Measurements from ENCODE around the gene IGSF5. TPM values are rescaled to one million over a fixed set of nuclear protein-coding genes. Genes with fewer than 3 reads are reported as not detected.

The IGSF5 gene
- total and polyA plus RNA-seq, 4 donors: 0.03 to 0.08 TPM; not detected in 2

DNA sequence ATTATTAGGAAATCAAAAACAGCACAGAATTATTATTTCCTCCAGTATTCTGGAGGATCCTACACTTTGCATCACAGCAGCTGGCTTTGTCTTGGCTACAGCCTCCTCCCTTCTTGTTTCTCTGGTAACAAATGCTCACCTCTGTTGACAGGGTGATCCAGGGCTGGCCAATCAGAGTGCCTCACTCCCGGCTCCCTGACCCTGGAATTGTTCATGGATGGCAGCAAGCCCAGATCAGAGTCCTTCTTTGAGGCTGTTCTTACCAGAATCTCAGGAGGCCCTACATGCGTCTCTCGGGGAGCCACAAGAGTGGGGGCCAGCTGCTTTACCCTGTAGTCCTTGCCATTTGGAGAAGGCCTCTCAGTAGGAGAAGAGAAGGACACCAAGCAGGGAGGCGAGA, 48.4 kb upstream of the IGSF5 start:
- TF ChIP-seq, protein P1, sequence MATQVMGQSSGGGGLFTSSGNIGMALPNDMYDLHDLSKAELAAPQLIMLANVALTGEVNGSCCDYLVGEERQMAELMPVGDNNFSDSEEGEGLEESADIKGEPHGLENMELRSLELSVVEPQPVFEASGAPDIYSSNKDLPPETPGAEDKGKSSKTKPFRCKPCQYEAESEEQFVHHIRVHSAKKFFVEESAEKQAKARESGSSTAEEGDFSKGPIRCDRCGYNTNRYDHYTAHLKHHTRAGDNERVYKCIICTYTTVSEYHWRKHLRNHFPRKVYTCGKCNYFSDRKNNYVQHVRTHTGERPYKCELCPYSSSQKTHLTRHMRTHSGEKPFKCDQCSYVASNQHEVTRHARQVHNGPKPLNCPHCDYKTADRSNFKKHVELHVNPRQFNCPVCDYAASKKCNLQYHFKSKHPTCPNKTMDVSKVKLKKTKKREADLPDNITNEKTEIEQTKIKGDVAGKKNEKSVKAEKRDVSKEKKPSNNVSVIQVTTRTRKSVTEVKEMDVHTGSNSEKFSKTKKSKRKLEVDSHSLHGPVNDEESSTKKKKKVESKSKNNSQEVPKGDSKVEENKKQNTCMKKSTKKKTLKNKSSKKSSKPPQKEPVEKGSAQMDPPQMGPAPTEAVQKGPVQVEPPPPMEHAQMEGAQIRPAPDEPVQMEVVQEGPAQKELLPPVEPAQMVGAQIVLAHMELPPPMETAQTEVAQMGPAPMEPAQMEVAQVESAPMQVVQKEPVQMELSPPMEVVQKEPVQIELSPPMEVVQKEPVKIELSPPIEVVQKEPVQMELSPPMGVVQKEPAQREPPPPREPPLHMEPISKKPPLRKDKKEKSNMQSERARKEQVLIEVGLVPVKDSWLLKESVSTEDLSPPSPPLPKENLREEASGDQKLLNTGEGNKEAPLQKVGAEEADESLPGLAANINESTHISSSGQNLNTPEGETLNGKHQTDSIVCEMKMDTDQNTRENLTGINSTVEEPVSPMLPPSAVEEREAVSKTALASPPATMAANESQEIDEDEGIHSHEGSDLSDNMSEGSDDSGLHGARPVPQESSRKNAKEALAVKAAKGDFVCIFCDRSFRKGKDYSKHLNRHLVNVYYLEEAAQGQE (IDR thresholded peaks at IDR 0.05): no peak
- TF ChIP-seq, protein P2, sequence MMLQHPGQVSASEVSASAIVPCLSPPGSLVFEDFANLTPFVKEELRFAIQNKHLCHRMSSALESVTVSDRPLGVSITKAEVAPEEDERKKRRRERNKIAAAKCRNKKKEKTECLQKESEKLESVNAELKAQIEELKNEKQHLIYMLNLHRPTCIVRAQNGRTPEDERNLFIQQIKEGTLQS (IDR thresholded peaks at IDR 0.05): no peak
- no peak for TF ChIP-seq YY1 (IDR thresholded peaks at IDR 0.05)
- TF ChIP-seq, protein P3, sequence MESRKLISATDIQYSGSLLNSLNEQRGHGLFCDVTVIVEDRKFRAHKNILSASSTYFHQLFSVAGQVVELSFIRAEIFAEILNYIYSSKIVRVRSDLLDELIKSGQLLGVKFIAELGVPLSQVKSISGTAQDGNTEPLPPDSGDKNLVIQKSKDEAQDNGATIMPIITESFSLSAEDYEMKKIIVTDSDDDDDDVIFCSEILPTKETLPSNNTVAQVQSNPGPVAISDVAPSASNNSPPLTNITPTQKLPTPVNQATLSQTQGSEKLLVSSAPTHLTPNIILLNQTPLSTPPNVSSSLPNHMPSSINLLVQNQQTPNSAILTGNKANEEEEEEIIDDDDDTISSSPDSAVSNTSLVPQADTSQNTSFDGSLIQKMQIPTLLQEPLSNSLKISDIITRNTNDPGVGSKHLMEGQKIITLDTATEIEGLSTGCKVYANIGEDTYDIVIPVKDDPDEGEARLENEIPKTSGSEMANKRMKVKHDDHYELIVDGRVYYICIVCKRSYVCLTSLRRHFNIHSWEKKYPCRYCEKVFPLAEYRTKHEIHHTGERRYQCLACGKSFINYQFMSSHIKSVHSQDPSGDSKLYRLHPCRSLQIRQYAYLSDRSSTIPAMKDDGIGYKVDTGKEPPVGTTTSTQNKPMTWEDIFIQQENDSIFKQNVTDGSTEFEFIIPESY (IDR thresholded peaks at IDR 0.05): no peak
- TF ChIP-seq RXRA (IDR thresholded peaks at IDR 0.05): no peak
- no peak for TF ChIP-seq HNF4G (IDR thresholded peaks at IDR 0.05)
- no peak for TF ChIP-seq NR2F2 (IDR thresholded peaks at IDR 0.05)
- no peak for TF ChIP-seq EGR1 (IDR thresholded peaks at IDR 0.05; ENCODE audit: low read depth in 2 of 2)
- Histone ChIP-seq H3K27me3 (ENCODE audit: control insufficient read depth in 4 of 4, insufficient read depth in 4 of 4, low read length in 3 of 4) (peaks cover 0 to 16% (median 0%) of the 10 kb centered on the region in 4 donors), H3K27ac (ENCODE audit: low read depth in 1 of 2, low read length in 2 of 2) (no peak overlapping the region), H3K4me1 (ENCODE audit: control insufficient read depth in 4 of 4, insufficient read depth in 4 of 4, low read length in 3 of 4) (no peaks in the 10 kb centered on the region), H3K4me3 (ENCODE audit: low read depth in 1 of 3, low read length in 3 of 3) (no peak overlapping the region), H3K9me3 (ENCODE audit: control insufficient read depth in 4 of 4, low read length in 3 of 4) (no peaks in the 10 kb centered on the region), H3K9ac (ENCODE audit: low read depth in 1 of 2, low read length in 2 of 2) (no peak overlapping the region), H3K36me3 (ENCODE audit: control insufficient read depth in 4 of 4, insufficient read depth in 3 of 4, low read depth in 1 of 4, low read length in 3 of 4) (no peaks in the 10 kb centered on the region)
- WGBS: 66% methylated on average over 4 of the region's 4 CpGs
- DNase-seq (ENCODE audit: low spot score): no peak

DNA sequence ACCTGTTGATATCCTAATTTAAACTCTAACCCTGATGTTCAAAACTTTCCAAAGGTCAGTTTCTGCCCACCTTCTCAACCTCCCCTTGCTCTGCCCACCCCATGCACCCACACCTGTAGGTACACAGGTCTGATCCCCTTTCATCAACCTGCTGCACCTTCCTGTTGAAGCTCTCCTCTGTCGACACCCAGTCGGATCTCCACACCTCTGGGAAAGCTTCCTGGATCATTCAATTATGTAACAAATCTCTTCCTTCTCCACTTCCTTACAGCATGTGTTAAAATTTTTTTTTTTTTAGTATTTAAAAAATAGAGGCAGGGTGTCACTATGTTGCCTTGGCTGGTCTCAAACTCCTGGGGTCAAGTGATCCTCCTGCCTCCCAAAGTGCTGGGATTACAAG, 44.7 kb upstream of the IGSF5 start:
- Histone ChIP-seq H3K4me1 (ENCODE audit: control insufficient read depth in 4 of 4, insufficient read depth in 4 of 4, low read length in 3 of 4) (no peaks in the 10 kb centered on the region), H3K9me3 (ENCODE audit: control insufficient read depth in 4 of 4, low read length in 3 of 4) (peaks cover 0 to 6% (median 3%) of the 10 kb centered on the region in 4 donors), H3K27me3 (ENCODE audit: control insufficient read depth in 4 of 4, insufficient read depth in 4 of 4, low read length in 3 of 4) (peaks cover 0 to 15% (median 0%) of the 10 kb centered on the region in 4 donors), H3K36me3 (ENCODE audit: control insufficient read depth in 4 of 4, insufficient read depth in 3 of 4, low read depth in 1 of 4, low read length in 3 of 4) (no peaks in the 10 kb centered on the region), H3K9ac (ENCODE audit: low read depth in 1 of 2, low read length in 2 of 2) (no peak overlapping the region), H3K4me3 (ENCODE audit: low read depth in 1 of 3, low read length in 3 of 3) (no peak overlapping the region), H3K27ac (ENCODE audit: low read depth in 1 of 2, low read length in 2 of 2) (no peak overlapping the region)
- TF ChIP-seq SP1 (IDR thresholded peaks at IDR 0.05) (no peak), GABPA (IDR thresholded peaks at IDR 0.05 in 1 of 2, conservative IDR thresholded peaks at IDR 0.05 in 1 of 2) (no peak), NR2F2 (IDR thresholded peaks at IDR 0.05) (no peak), JUND (IDR thresholded peaks at IDR 0.05) (no peak), HNF4A (conservative IDR thresholded peaks at IDR 0.05) (no peak), FOXA1 (IDR thresholded peaks at IDR 0.05) (no peak), EGR1 (IDR thresholded peaks at IDR 0.05; ENCODE audit: low read depth in 2 of 2) (no peak), RXRA (IDR thresholded peaks at IDR 0.05) (no peak), HNF4G (IDR thresholded peaks at IDR 0.05) (no peak), YY1 (IDR thresholded peaks at IDR 0.05) (no peak), FOXA2 (IDR thresholded peaks at IDR 0.05) (no peak), RAD21 (IDR thresholded peaks at IDR 0.05) (no peak), TAF1 (conservative IDR thresholded peaks at IDR 0.05) (no peak)
- TF ChIP-seq, protein P2 (IDR thresholded peaks at IDR 0.05): no peak
- TF ChIP-seq, protein P3 (IDR thresholded peaks at IDR 0.05): no peak
- TF ChIP-seq, protein P4, sequence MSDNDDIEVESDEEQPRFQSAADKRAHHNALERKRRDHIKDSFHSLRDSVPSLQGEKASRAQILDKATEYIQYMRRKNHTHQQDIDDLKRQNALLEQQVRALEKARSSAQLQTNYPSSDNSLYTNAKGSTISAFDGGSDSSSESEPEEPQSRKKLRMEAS (IDR thresholded peaks at IDR 0.05): no peak
- TF ChIP-seq, protein P1 (IDR thresholded peaks at IDR 0.05): no peak
- DNase-seq (ENCODE audit: low spot score): no peak
- 76% methylated on average over 2 of the region's 2 CpGs for WGBS
